Neural cell (in vitro differentiated cells): Measurements from ENCODE around the gene OVCH1. TPM values are rescaled to one million over a fixed set of nuclear protein-coding genes. Genes with fewer than 3 reads are reported as not detected.

Source experiments
- H2AFZ ChIP-seq: fragments of 200-600, 300-800 bp; sonication (generic), shearing (Covaris generic); 2 replicates; pipeline ENCODE4 v1.6.0; 2014; ENCODE audit warnings: low read depth, mild to moderate bottlenecking, antibody characterized with exemption, low read length, moderate library complexity
- H3F3A ChIP-seq: fragments of 200-600 bp; shearing (Covaris generic); 2 replicates; pipeline ENCODE4 v1.6.1; 2016; ENCODE audit warnings: mild to moderate bottlenecking, moderate library complexity, mixed read lengths, antibody characterized with exemption, low read length; ENCODE audit not compliant: insufficient read depth, poor library complexity, severe bottlenecking
- H3K27ac ChIP-seq: fragments of 200-600, 300-800 bp; sonication (generic), shearing (Covaris generic); 2 replicates; pipeline ENCODE4 v1.5.1; 2014; ENCODE audit warnings: mild to moderate bottlenecking, low read length, moderate library complexity
- H3K27me3 ChIP-seq: fragments of 300-800, 200-600 bp; sonication (generic), shearing (Covaris generic); 2 replicates; pipeline ENCODE4 v1.6.0; 2014; ENCODE audit warnings: mild to moderate bottlenecking, low read depth, low read length, moderate library complexity; ENCODE audit not compliant: insufficient read depth
- H3K36me3 ChIP-seq: fragments of 300-800, 200-600 bp; sonication (generic), shearing (Covaris generic); 2 replicates; pipeline ENCODE4 v1.5.1; 2014; ENCODE audit warnings: mild to moderate bottlenecking, antibody characterized with exemption, low read length, moderate library complexity; ENCODE audit not compliant: insufficient read depth
- H3K4me2 ChIP-seq: fragments of 300-800, 200-600 bp; sonication (generic), shearing (Covaris generic); 2 replicates; pipeline ENCODE4 v1.6.0; 2014; ENCODE audit warnings: mild to moderate bottlenecking, low read length
- H3K4me3 ChIP-seq: fragments of 300-800, 200-600 bp; sonication (generic), shearing (Covaris generic); 2 replicates; pipeline ENCODE4 v1.5.1; 2014; ENCODE audit warnings: mild to moderate bottlenecking, low read length, moderate library complexity
- H3K79me2 ChIP-seq: fragments of 200-600 bp; shearing (Covaris generic); replicated peaks from 2 replicates; pipeline ENCODE4 v1.6.0; 2014; ENCODE audit warnings: mild to moderate bottlenecking, low read length, moderate library complexity; ENCODE audit not compliant: insufficient read depth
- H3K9ac ChIP-seq: fragments of 300-800, 200-600 bp; sonication (generic), shearing (Covaris generic); 2 replicates; pipeline ENCODE4 v1.6.1; 2016; ENCODE audit warnings: mild to moderate bottlenecking, low read length, mixed read lengths
- H3K9me2 ChIP-seq: fragments of 200-600 bp; shearing (Covaris generic); 2 replicates; pipeline ENCODE4 v1.6.1; 2016; ENCODE audit warnings: mild to moderate bottlenecking, low read length, mixed read lengths; ENCODE audit not compliant: insufficient read depth
- H3K9me3 ChIP-seq: fragments of 200-600, 300-800 bp; sonication (generic), shearing (Covaris generic); 2 replicates; pipeline ENCODE4 v1.6.1; 2016; ENCODE audit warnings: mild to moderate bottlenecking, mixed run types, low read length, moderate library complexity, mixed read lengths
- H4K20me1 ChIP-seq: fragments of 200-600 bp; shearing (Covaris generic); 2 replicates; pipeline ENCODE4 v1.6.1; 2016; ENCODE audit warnings: mild to moderate bottlenecking, mixed run types; ENCODE audit not compliant: insufficient read depth
- EP300 ChIP-seq: fragments of 450-650 bp; conservative IDR thresholded peaks from 2 replicates; pipeline ENCODE4 v1.6.1; 2014; ENCODE audit warnings: antibody characterized with exemption, mild to moderate bottlenecking, moderate library complexity; ENCODE audit not compliant: poor library complexity, severe bottlenecking
- EZH2 ChIP-seq: fragments of 200-600, 300-800 bp; shearing (Covaris generic), sonication (generic); IDR thresholded peaks from 2 replicates; pipeline ENCODE4 v1.6.1; 2014; ENCODE audit warnings: antibody characterized with exemption, low read length, borderline replicate concordance, mild to moderate bottlenecking; ENCODE audit not compliant: insufficient read depth, poor library complexity, severe bottlenecking
- MXI1 ChIP-seq: fragments of 450-650 bp; conservative IDR thresholded peaks from 2 replicates; pipeline ENCODE4 v1.6.1; 2014; ENCODE audit warnings: antibody characterized with exemption, mild to moderate bottlenecking; ENCODE audit not compliant: poor library complexity, severe bottlenecking
- POLR2AphosphoS5 ChIP-seq: IDR thresholded peaks from 2 replicates; pipeline ENCODE4 v1.6.1; 2012
- RAD21 ChIP-seq: fragments of 450-650 bp; conservative IDR thresholded peaks from 2 replicates; pipeline ENCODE4 v1.6.1; 2014; ENCODE audit warnings: antibody characterized with exemption, mild to moderate bottlenecking, moderate library complexity
- REST ChIP-seq: IDR thresholded peaks from 2 replicates; pipeline ENCODE4 v1.6.1; 2012; ENCODE audit warnings: borderline replicate concordance
- SMC3 ChIP-seq: fragments of 450-650 bp; conservative IDR thresholded peaks from 2 replicates; pipeline ENCODE4 v1.6.1; 2014; ENCODE audit warnings: antibody characterized with exemption, mild to moderate bottlenecking, moderate library complexity; ENCODE audit not compliant: poor library complexity
- TAF1 ChIP-seq: IDR thresholded peaks from 2 replicates; pipeline ENCODE4 v1.6.1; 2012; ENCODE audit warnings: low read depth
- polyA plus RNA-seq: library from polyadenylated mRNA; depleted of rRNA; stranded (reverse); fragments of >200 nt; gene quantifications from 2 replicates; pipeline ENCODE4 v1.2.3, GENCODE V29; 2014
- TF ChIP-seq, protein P1 (sequence below): fragments of 450-650 bp; IDR thresholded peaks from 2 replicates; pipeline ENCODE4 v1.5.1; 2014; ENCODE audit warnings: antibody characterized with exemption, mild to moderate bottlenecking, moderate library complexity; ENCODE audit not compliant: poor library complexity, severe bottlenecking

Gene OVCH1
- polyA plus RNA-seq, 1 donor from 2014 or later = 0.83 TPM

GRCh38 chr12:29429999-29430715 lies 67.3 kb downstream of the OVCH1 start:
- Histone ChIP-seq H3K9me2 (no peaks in the 10 kb centered on the region), H3K9me3 (no peaks in the 10 kb centered on the region), H4K20me1 (no peaks in the 10 kb centered on the region), H3K27ac (no peak overlapping the region), H3K27me3 (no peaks in the 10 kb centered on the region), H3K4me3 (no peak overlapping the region), H3K79me2 (no peaks in the 10 kb centered on the region), H3K4me2 (no peak overlapping the region), H3F3A (no peaks in the 10 kb centered on the region), H2AFZ (no peak overlapping the region), H3K9ac (no peak overlapping the region), H3K36me3 (no peaks in the 10 kb centered on the region)
- TF ChIP-seq RAD21 (no peak), TAF1 (no peak), SMC3 (no peak), MXI1 (no peak), EZH2 (no peak), REST (no peak), EP300 (no peak), POLR2AphosphoS5 (no peak)
- TF ChIP-seq, protein P1, sequence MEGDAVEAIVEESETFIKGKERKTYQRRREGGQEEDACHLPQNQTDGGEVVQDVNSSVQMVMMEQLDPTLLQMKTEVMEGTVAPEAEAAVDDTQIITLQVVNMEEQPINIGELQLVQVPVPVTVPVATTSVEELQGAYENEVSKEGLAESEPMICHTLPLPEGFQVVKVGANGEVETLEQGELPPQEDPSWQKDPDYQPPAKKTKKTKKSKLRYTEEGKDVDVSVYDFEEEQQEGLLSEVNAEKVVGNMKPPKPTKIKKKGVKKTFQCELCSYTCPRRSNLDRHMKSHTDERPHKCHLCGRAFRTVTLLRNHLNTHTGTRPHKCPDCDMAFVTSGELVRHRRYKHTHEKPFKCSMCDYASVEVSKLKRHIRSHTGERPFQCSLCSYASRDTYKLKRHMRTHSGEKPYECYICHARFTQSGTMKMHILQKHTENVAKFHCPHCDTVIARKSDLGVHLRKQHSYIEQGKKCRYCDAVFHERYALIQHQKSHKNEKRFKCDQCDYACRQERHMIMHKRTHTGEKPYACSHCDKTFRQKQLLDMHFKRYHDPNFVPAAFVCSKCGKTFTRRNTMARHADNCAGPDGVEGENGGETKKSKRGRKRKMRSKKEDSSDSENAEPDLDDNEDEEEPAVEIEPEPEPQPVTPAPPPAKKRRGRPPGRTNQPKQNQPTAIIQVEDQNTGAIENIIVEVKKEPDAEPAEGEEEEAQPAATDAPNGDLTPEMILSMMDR = no peak

DNA sequence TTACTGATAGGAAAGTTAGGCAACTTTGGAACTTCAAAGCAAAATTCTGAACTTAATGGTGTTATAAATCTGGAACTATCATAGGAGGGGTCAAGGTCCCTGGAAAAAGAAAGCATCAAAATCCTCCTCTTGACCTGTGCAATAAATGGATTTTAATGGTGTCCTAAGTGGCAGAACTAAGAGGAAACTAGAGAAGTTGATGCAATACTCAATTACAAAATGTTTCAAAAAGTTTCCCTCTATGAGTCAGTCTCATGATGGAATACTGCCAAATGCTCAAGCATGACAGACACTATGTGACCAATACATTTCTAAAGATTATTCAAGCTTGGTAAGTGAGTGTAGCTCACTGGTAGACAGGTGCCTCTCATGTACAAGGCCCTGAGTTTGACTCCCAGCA lies 68.9 kb downstream of the OVCH1 start:
- Histone ChIP-seq H3K9ac (no peak overlapping the region), H4K20me1 (no peaks in the 10 kb centered on the region), H3K27me3 (no peaks in the 10 kb centered on the region), H3K4me3 (no peak overlapping the region), H3K36me3 (no peaks in the 10 kb centered on the region), H3K27ac (no peak overlapping the region), H2AFZ (no peak overlapping the region), H3K4me2 (no peak overlapping the region), H3K9me3 (no peaks in the 10 kb centered on the region), H3K79me2 (no peaks in the 10 kb centered on the region), H3F3A (no peaks in the 10 kb centered on the region), H3K9me2 (no peaks in the 10 kb centered on the region)
- TF ChIP-seq EP300 (no peak), POLR2AphosphoS5 (no peak), MXI1 (no peak), REST (no peak), RAD21 (no peak), SMC3 (no peak)
- TF ChIP-seq, protein P1 = no peak
